HCT116 (cell line): ENCODE results near the gene TMEM143. TPM values are rescaled to one million over a fixed set of nuclear protein-coding genes. Genes with fewer than 3 reads are reported as not detected.
A peak's percentile ranks its signal among the peaks of the same experiment; 100 is the strongest.

ENCODE experiments used
- ATAC-seq: fragments of 200-7000 bp; cut with Tn5 transposase; 2 replicates; pipeline ENCODE4 v1.9.1; 2020; ENCODE audit warnings: mild to moderate bottlenecking, moderate library complexity
- BruUV-seq: library from RNA; stranded (reverse); fragments of 400-500 nt; replicated peaks from 2 replicates; lab custom pipeline; 2021; lab: Mats Ljungman, UMichigan
- CTCF ChIA-PET: fragments of 300-600 bp; sonication (Branson Sonifier 250); formaldehyde crosslinking; loops from one replicate; lab custom pipeline; 2021; ENCODE audit warnings: antibody characterized with exemption; lab: Charles Lee
- POLR2A ChIA-PET: fragments of 300-600, 350-600 bp; sonication (Branson Sonifier 250); formaldehyde crosslinking; loops from one replicate; lab custom pipeline; 2021; ENCODE audit warnings: antibody characterized with exemption; lab: Charles Lee
- RAD21 ChIA-PET, 2 experiments: fragments of 300-600 bp; sonication (Branson Sonifier 250); formaldehyde crosslinking; loops; one replicate each; lab custom pipeline; 2023; ENCODE audit warnings: low total read pairs in 2 of 2; ENCODE audit not compliant: uncharacterized antibody in 2 of 2, unreplicated experiment in 2 of 2, low non-redundant PET in 1 of 2; lab: Charles Lee
- DNase-seq: peaks from one replicate; pipeline ENCODE4 v3.0.0-alpha.2; 2010; ENCODE audit warnings: low read depth, low spot score
- H2AFZ ChIP-seq: fragments of 200-600 bp; shearing (Covaris generic), sonication (generic); 2 replicates; pipeline ENCODE4 v1.6.1; 2017; ENCODE audit warnings: low read depth, mixed run types, mixed read lengths, antibody characterized with exemption, low read length; ENCODE audit not compliant: poor library complexity, severe bottlenecking
- H3K27ac ChIP-seq: 2 replicates; pipeline ENCODE4 v1.5.1; 2012; ENCODE audit warnings: low read depth, low read length
- H3K27me3 ChIP-seq: fragments of 200-600 bp; sonication (generic); 2 replicates; pipeline ENCODE4 v1.6.1; 2016; ENCODE audit warnings: mixed run types, low read length, mixed read lengths; ENCODE audit not compliant: insufficient read depth
- H3K36me3 ChIP-seq, 2 experiments: fragments of 200-500 bp in 1 of 2; fragments of 200-600 bp in 1 of 2; sonication (Bioruptor generic) in 1 of 2; sonication (generic) in 1 of 2; 2 replicates each; pipeline versions ENCODE4 v1.5.1 to v1.6.1; 2014 to 2016; ENCODE audit warnings: low read length in 2 of 2, inconsistent platforms in 1 of 2, mixed read lengths in 1 of 2, mixed run types in 1 of 2; ENCODE audit not compliant: insufficient read depth in 2 of 2, control insufficient read depth in 1 of 2
- H3K4me1 ChIP-seq, 2 experiments: fragments of 200-600 bp in 1 of 2; sonication (generic) in 1 of 2; 2 replicates each; pipeline versions ENCODE4 v1.5.1 to v1.6.1; 2012 to 2017; ENCODE audit warnings: low read length in 2 of 2, inconsistent platforms in 1 of 2, mild to moderate bottlenecking in 1 of 2, mixed read lengths in 1 of 2, mixed run types in 1 of 2, moderate library complexity in 1 of 2; ENCODE audit not compliant: insufficient read depth in 2 of 2, control insufficient read depth in 1 of 2
- H3K4me2 ChIP-seq: fragments of 200-600 bp; sonication (generic); 2 replicates; pipeline ENCODE4 v1.6.1; 2017; ENCODE audit warnings: mixed run types, low read length, mixed read lengths
- H3K4me3 ChIP-seq, 2 experiments: fragments of 200-600 bp in 1 of 2; sonication (generic) in 1 of 2; replicated peaks in 1 of 2; 2 replicates each; pipeline ENCODE4 v1.5.1; 2011 to 2016; ENCODE audit warnings: low read length in 2 of 2, control low read depth in 1 of 2, low read depth in 1 of 2, mild to moderate bottlenecking in 1 of 2, mixed read lengths in 1 of 2, mixed run types in 1 of 2
- H3K79me2 ChIP-seq: fragments of 200-600 bp; sonication (generic); 2 replicates; pipeline ENCODE4 v1.6.1; 2017; ENCODE audit warnings: mild to moderate bottlenecking, mixed run types, low read length, moderate library complexity, mixed read lengths; ENCODE audit not compliant: insufficient read depth
- H3K9ac ChIP-seq: fragments of 200-600 bp; sonication (generic); 2 replicates; pipeline ENCODE4 v1.6.1; 2016; ENCODE audit warnings: low read length, mixed read lengths
- H3K9me2 ChIP-seq: fragments of 200-600 bp; sonication (generic), shearing (Covaris generic); 2 replicates; pipeline ENCODE4 v1.6.1; 2017; ENCODE audit warnings: mixed run types, mild to moderate bottlenecking, moderate library complexity; ENCODE audit not compliant: insufficient read depth
- H3K9me3 ChIP-seq, 2 experiments: fragments of 200-500 bp in 1 of 2; fragments of 200-600 bp in 1 of 2; sonication (Bioruptor generic) in 1 of 2; sonication (generic) in 1 of 2; 2 replicates each; pipeline ENCODE4 v1.6.1; 2014 to 2017; ENCODE audit warnings: low read length in 2 of 2, mixed read lengths in 2 of 2, inconsistent platforms in 1 of 2, low read depth in 1 of 2, mild to moderate bottlenecking in 1 of 2, mixed run types in 1 of 2, moderate library complexity in 1 of 2; ENCODE audit not compliant: control insufficient read depth in 1 of 2, insufficient read depth in 1 of 2
- H4K20me1 ChIP-seq: fragments of 200-600 bp; sonication (generic), shearing (Covaris generic); 2 replicates; pipeline ENCODE4 v1.6.1; 2017; ENCODE audit warnings: mixed run types, mild to moderate bottlenecking, moderate library complexity; ENCODE audit not compliant: insufficient read depth
- ELF1 ChIP-seq: IDR thresholded peaks from 2 replicates; pipeline ENCODE4 v1.6.1; 2012; ENCODE audit warnings: low read depth, borderline replicate concordance
- EZH2 ChIP-seq: fragments of 200-600 bp; sonication (generic); IDR thresholded peaks from 2 replicates; pipeline ENCODE4 v1.6.1; 2017; ENCODE audit warnings: antibody characterized with exemption, mixed run types
- FOSL1 ChIP-seq: IDR thresholded peaks from 2 replicates; pipeline ENCODE4 v1.6.1; 2012; ENCODE audit warnings: low read depth
- JUND ChIP-seq: IDR thresholded peaks from 2 replicates; pipeline ENCODE4 v1.6.1; 2012
- SP1 ChIP-seq: IDR thresholded peaks from 2 replicates; pipeline ENCODE4 v1.6.1; 2012; ENCODE audit warnings: low read depth
- TCF7L2 ChIP-seq: IDR thresholded peaks from 2 replicates; pipeline ENCODE4 v1.7.0; 2011; ENCODE audit warnings: borderline replicate concordance, inconsistent platforms; ENCODE audit not compliant: insufficient read depth, insufficient read length; ENCODE audit errors: extremely low read depth
- YY1 ChIP-seq: IDR thresholded peaks from 2 replicates; pipeline ENCODE4 v1.6.1; 2011; ENCODE audit warnings: low read length, low read depth, moderate library complexity, mild to moderate bottlenecking; ENCODE audit not compliant: insufficient replicate concordance; ENCODE audit errors: extremely low read depth
- ZFX ChIP-seq: fragments of 450-650 bp; IDR thresholded peaks from 2 replicates; pipeline ENCODE4 v1.6.1; 2017
- intact Hi-C: fragments of 100-400 bp; cut with micrococcal nuclease; formaldehyde crosslinking; loops from 2 replicates; pipeline ENCODE4 v1.10.0; 2022
- total RNA-seq: library from RNA; stranded (reverse); gene quantifications from one replicate; pipeline ENCODE4 v1.2.1, GENCODE V29; 2021; ENCODE audit not compliant: unreplicated experiment
- TF ChIP-seq, protein P1 (sequence below): IDR thresholded peaks from 2 replicates; pipeline ENCODE4 v1.6.1; 2012

The TMEM143 gene
- total RNA-seq, 1 experiment from 2014 or later: 13.2 TPM

DNA sequence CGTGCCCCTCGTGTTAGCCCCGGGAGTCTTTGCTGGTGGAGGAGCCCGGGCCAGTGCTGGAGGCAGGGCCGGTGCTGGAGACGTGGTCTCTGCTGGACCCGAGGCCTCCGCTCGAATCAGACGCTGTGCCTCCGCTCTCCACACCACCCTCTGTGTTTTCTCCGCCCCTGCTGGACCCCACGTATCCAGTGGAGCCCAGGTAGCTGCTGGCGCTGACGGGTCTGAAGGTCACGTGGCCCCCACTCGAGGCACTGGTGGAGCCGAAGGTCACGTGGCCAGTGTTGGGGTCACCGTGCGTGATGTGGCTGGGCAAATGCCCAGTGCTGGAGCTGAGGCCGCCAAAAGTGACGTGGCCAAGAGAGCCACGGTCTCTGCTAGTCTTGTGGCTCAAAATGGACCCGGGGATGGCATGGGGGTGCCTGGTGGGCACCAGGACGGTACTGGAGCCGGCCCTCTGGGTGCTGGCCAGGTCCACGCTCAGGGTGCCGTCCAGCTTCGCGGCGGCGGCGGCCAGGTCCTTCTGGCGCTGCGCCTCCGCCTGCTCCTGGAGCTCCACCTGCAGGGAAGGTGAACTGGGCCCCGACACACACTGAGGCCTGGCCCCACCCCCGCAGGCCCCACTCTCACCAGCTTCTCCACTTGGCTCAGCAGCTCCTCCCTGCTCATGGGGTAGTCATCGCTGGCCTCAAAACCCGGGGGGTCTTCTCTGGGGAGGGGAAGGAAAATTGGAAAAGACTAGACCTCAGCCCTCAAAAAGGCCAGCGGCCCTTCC is 66.6 kb downstream of the TMEM143 start:
- RAD21 ChIA-PET: no interaction called here
- Histone ChIP-seq H3K9ac (no peak overlapping the region), H3K9me3 (no peaks in the 10 kb centered on the region), H3K79me2 (no peaks in the 10 kb centered on the region), H3K9me2 (no peaks in the 10 kb centered on the region; the same call in 1 of the 2 replicates), H3K27ac (no peak overlapping the region), H4K20me1 (no peaks in the 10 kb centered on the region), H3K4me2 (no peak overlapping the region), H3K4me3 (no peak overlapping the region), H3K27me3 (no peaks in the 10 kb centered on the region), H3K36me3 (no peaks in the 10 kb centered on the region), H3K4me1 (peaks cover 2 to 27% of the 10 kb centered on the region in 2 experiments; a peak in 3 of 4 replicates), H2AFZ (no peak overlapping the region)
- CTCF ChIA-PET: no interaction called here
- no peak for DNase-seq
- no TSS peak for BruUV-seq
- no peak for ATAC-seq
- TF ChIP-seq JUND (no peak), FOSL1 (no peak), ELF1 (no peak), YY1 (no peak), EZH2 (no peak), SP1 (no peak)
- TF ChIP-seq, protein P1, sequence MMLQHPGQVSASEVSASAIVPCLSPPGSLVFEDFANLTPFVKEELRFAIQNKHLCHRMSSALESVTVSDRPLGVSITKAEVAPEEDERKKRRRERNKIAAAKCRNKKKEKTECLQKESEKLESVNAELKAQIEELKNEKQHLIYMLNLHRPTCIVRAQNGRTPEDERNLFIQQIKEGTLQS: no peak
- POLR2A ChIA-PET: no interaction called here
- intact Hi-C loops: no loop called here

DNA sequence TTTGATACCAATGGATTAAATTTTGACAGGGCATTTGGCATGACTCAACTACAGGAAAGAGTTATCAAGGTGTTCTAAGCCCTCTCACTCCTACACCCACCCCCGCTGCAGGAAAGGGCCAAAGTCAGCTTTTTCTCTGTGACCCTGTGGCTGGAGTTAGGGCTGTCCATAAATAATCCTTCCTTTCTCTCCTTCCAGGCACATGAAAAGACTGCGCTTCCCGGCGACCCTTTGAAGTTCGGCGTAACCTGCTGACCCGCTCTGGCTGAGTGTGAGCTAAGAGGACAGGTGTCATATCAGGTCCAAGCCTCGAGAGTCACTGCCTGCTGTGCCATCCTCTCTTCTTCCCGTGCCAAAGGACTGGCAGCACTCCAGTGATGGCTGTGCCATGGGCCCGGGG is 68.3 kb downstream of the TMEM143 start:
- Histone ChIP-seq H3K9me2 (no peaks in the 10 kb centered on the region), H4K20me1 (no peaks in the 10 kb centered on the region), H3K4me1 (peaks cover 2 to 34% of the 10 kb centered on the region in 2 experiments; a peak in 3 of 4 replicates), H3K27me3 (no peaks in the 10 kb centered on the region), H3K4me3 (no peak overlapping the region), H3K9me3 (no peaks in the 10 kb centered on the region), H3K79me2 (no peaks in the 10 kb centered on the region), H3K9ac (no peak overlapping the region), H2AFZ (no peak overlapping the region), H3K4me2 (peak overlapping the region; percentile 51), H3K27ac (no peak overlapping the region), H3K36me3 (no peaks in the 10 kb centered on the region)
- TF ChIP-seq, protein P1: no peak
- TF ChIP-seq TCF7L2: peak; percentile 73
- TF ChIP-seq ZFX: no peak
- no peak for TF ChIP-seq EZH2
- DNase-seq (no peak), ATAC-seq (peak; percentile 32)
- CTCF ChIA-PET: interaction anchor here (0.7 to 1.1 kb wide), 3 partner anchors 19 to 27 kb away, joined by 3 to 4 read pairs (median 3); no protein-coding TSS in a partner anchor
- intact Hi-C loops: no loop called here
- RAD21 ChIA-PET: no interaction called here
- POLR2A ChIA-PET: interaction anchor here (1.4 kb wide), 1 partner anchor 23 kb away, joined by 7 read pairs; no protein-coding TSS in a partner anchor
- BruUV-seq: no TSS peak
